Heart right ventricle (tissue), 16 donors: ENCODE results near the gene CUTC. TPM values are rescaled to one million over a fixed set of nuclear protein-coding genes. Genes with fewer than 3 reads are reported as not detected.

Source experiments
- ATAC-seq, 8 donors: fragments of 200-7000 bp; cut with Tn5 transposase; one replicate each; pipeline ENCODE4 v1.9.1; 2020; ENCODE audit warnings: mild to moderate bottlenecking in 8 of 8, moderate library complexity in 8 of 8, moderate number of reproducible peaks in 1 of 8
- DNase-seq, 2 donors: peaks; one replicate each; pipeline ENCODE4 v3.0.0-alpha.2; 2020
- H3K27ac ChIP-seq, 10 donors: fragments of 200-600 bp; sonication (generic) in 2 of 10; one replicate each; pipeline versions ENCODE4 v1.5.0 to v1.8.0; 2020 to 2022; ENCODE audit warnings: mild to moderate bottlenecking in 3 of 10
- H3K27me3 ChIP-seq, 7 donors: fragments of 200-600 bp; one replicate each; pipeline ENCODE4 v1.8.0; 2021 to 2022; ENCODE audit warnings: mild to moderate bottlenecking in 2 of 7
- H3K36me3 ChIP-seq, 9 donors: fragments of 200-600 bp; sonication (generic) in 1 of 9; one replicate each; pipeline versions ENCODE4 v1.5.0 to v1.8.0; 2020 to 2022; ENCODE audit warnings: mild to moderate bottlenecking in 2 of 9
- H3K4me1 ChIP-seq, 9 donors: fragments of 200-600 bp; sonication (generic) in 1 of 9; one replicate each; pipeline versions ENCODE4 v1.5.0 to v1.8.0; 2020 to 2022; ENCODE audit warnings: mild to moderate bottlenecking in 4 of 9
- H3K4me3 ChIP-seq, 10 donors: fragments of 200-600 bp; sonication (generic) in 2 of 10; one replicate each; pipeline versions ENCODE4 v1.5.0 to v1.8.0; 2020 to 2022; ENCODE audit warnings: mild to moderate bottlenecking in 7 of 10, moderate library complexity in 2 of 10
- H3K9me3 ChIP-seq, 11 donors: fragments of 200-600 bp in 10 of 11; sonication (generic) in 2 of 11; one replicate each; pipeline versions ENCODE4 v1.5.0 to v1.8.0; 2013 to 2022; ENCODE audit warnings: mild to moderate bottlenecking in 2 of 11, control low read depth in 1 of 11, moderate library complexity in 1 of 11
- WGBS, 2 donors: extraction: QIAGEN DNeasy Blood & Tissue Kit; methylation state at CpG; one replicate each; pipeline ENCODE4 v1.1.7; 2013; ENCODE audit warnings: inconsistent platforms in 1 of 2; 5-methylcytosine and 5-hydroxymethylcytosine counted together
- intact Hi-C, 10 donors: fragments of 100-400 bp; cut with DNase I; formaldehyde crosslinking; loops; one replicate each; pipeline versions ENCODE4 v1.11.1 to v1.14.2; 2022
- polyA plus RNA-seq, 2 donors: library from polyadenylated mRNA; stranded (reverse); fragments of 200-250 nt; gene quantifications; one replicate each; pipeline ENCODE4 v1.2.3, GENCODE V29; 2013
- total RNA-seq, 10 donors: library from RNA; stranded (reverse); fragmentation: NEBNext Ultra II Directional in 3 of 10; extraction: Animal tissue kit (Norgen Biotek cat#: 25700) in 3 of 10; gene quantifications; one replicate each; pipeline versions ENCODE4 v1.2.1 to v1.2.4, GENCODE V29; 2021 to 2023
- TF ChIP-seq, protein P1 (sequence below), 9 donors: fragments of 200-600 bp; sonication (generic) in 2 of 9; IDR thresholded peaks; one replicate each; pipeline versions ENCODE4 v1.5.0 to v1.8.0; 2021 to 2022; ENCODE audit warnings: antibody characterized with exemption in 9 of 9, mild to moderate bottlenecking in 5 of 9, moderate library complexity in 1 of 9
- donor health status: Arrhythmogenic right ventricular cardiomyopathy.
- donor health status: ischemic (EF 13 %, LVEDD 7.1; RV severe dilation, severe dysfunction).
- donor health status: healthy with polysubstance abuse.
- donor health status: DM: no; HTN: yes; CAD: no.
- donor health status: DM: no; HTN: no; CAD: no.
- donor health status: ischemic (EF 25% LVEDD 6.9; RV normal size, moderate dysfunction).
- donor health status: ischemic (EF 25% LVEDD 5.7; RV mildly dilated, moderate dysfunction).
- donor health status: healthy.
- donor health status: DM: yes; HTN: yes; CAD: no.
- donor health status: Ischemic cardiomyopathy.
- donor health status: ischemic (EF 35%, LVEDD 5.7; RV mildly dilated, moderate dysfunction).
- donor health status: nonischemic (EF 11% LVEDD 7.7; RV severe dilation, severe dysfunction).
- donor health status: DM: yes; HTN: yes; CAD: no.
- donor health status: PGD.
- donor health status: ischemic (EF 29% LVEDD 5.4; RV normal size, mild dysfunction).
- donor health status: nonischemic (EF 23%, LVEDD 6.1; RV moderate dilation, normal function).

Gene CUTC
- total and polyA plus RNA-seq, 12 donors: 29.7 to 43.7 (median 35.7) TPM

DNA sequence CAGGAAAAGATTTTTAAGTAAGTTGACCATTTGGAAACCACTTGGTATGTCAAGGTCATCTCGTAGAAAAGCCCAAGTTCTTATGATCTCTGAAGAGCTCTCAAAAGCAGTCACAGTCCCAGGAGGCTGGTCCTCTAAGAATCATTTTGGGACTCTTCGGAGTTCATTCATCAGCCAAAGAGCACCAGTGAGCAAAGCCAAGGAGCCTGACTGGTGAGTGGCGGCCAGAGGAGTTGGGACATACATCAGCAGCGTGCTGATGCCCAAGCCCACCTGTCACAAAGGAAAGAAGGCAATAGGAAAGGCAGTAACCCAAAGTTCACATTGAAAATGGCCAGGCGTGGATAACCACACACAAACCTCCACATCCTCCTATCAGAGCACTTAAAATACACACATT, 17.6 kb upstream of the CUTC start:
- Histone ChIP-seq H3K36me3 (peaks cover 0 to 100% (median 39%) of the 10 kb centered on the region in 9 donors), H3K4me3 (no peak overlapping the region), H3K27me3 (no peaks in the 10 kb centered on the region), H3K4me1 (no peaks in the 10 kb centered on the region), H3K27ac (no peak overlapping the region), H3K9me3 (no peaks in the 10 kb centered on the region)
- intact Hi-C loops: loop anchor here in 3 of 10 donors (5.0 to 10.0 kb wide), 3 partner anchors 152 to 277 kb away; no protein-coding TSS in a partner anchor
- 90 to 92% methylated on average over 5 of the region's 5 CpGs for WGBS, 2 donors
- TF ChIP-seq, protein P1, sequence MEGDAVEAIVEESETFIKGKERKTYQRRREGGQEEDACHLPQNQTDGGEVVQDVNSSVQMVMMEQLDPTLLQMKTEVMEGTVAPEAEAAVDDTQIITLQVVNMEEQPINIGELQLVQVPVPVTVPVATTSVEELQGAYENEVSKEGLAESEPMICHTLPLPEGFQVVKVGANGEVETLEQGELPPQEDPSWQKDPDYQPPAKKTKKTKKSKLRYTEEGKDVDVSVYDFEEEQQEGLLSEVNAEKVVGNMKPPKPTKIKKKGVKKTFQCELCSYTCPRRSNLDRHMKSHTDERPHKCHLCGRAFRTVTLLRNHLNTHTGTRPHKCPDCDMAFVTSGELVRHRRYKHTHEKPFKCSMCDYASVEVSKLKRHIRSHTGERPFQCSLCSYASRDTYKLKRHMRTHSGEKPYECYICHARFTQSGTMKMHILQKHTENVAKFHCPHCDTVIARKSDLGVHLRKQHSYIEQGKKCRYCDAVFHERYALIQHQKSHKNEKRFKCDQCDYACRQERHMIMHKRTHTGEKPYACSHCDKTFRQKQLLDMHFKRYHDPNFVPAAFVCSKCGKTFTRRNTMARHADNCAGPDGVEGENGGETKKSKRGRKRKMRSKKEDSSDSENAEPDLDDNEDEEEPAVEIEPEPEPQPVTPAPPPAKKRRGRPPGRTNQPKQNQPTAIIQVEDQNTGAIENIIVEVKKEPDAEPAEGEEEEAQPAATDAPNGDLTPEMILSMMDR (IDR thresholded peaks at IDR 0.05): no peak
- DNase-seq (no peak), ATAC-seq (no peak)

DNA sequence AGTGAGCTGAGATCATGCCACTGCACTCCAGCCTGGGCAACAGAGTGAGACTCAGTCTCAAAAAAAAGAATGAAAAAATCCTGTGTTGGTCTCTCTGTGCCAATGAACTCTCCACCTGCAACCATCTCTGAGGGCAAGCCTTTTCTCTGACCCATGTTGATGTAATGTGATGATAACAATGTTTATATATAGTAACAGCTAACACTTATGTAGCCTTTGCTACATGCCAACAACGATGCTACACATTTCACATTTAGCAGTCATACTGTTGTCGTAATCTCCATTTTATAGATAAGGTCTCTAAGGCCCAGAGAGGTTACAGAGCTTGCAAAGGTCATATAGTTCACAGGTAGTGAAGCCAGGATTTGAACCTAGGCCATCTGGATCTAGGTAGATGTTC, 11.6 kb upstream of the CUTC start:
- peaks cover 0 to 7% (median 0%) of the 10 kb centered on the region in 9 donors for H3K4me1 ChIP-seq
- DNase-seq (no peak), ATAC-seq (peak in 3 of 8 donors; percentile 16 to 35 (median 33))
- H3K27me3 ChIP-seq: no peaks in the 10 kb centered on the region
- TF ChIP-seq, protein P1 (IDR thresholded peaks at IDR 0.05): no peak
- H3K36me3 ChIP-seq: peaks cover 0 to 100% (median 68%) of the 10 kb centered on the region in 9 donors
- intact Hi-C loops: no loop called here
- H3K27ac ChIP-seq: no peak overlapping the region
- H3K9me3 ChIP-seq: no peaks in the 10 kb centered on the region
- no peak overlapping the region for H3K4me3 ChIP-seq
- WGBS, 2 donors: 56 to 62% methylated on average over 2 of the region's 2 CpGs

DNA sequence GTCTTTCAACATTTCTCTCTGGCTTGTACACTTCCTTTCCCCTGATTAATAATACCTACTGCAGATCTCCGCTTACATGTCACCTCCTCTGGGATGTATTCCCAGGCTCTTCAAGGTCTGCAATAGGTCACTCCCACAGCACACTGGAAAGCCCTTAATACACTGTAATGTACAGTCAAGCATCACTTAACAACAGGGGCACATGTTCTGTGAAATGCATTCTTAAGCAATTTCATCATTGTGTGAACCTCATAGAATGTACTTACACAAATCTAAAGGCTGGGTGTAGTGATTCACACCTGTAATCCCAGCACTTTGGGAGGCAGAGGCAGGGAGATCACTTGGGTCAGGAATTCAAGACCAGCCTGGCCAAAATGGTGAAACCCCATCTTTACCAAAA, 2.0 kb upstream of the CUTC start:
- Histone ChIP-seq H3K9me3 (no peaks in the 10 kb centered on the region), H3K4me1 (peaks cover 0 to 31% (median 24%) of the 10 kb centered on the region in 9 donors), H3K27me3 (no peaks in the 10 kb centered on the region), H3K36me3 (peaks cover 0 to 49% (median 15%) of the 10 kb centered on the region in 9 donors), H3K4me3 (no peak overlapping the region), H3K27ac (no peak overlapping the region)
- 90 to 95% methylated on average over 1 of the region's 1 CpG for WGBS, 2 donors
- ATAC-seq: no peak
- TF ChIP-seq, protein P1 (IDR thresholded peaks at IDR 0.05): no peak
- no peak for DNase-seq
- intact Hi-C loops: loop anchor here in 2 of 10 donors (2.0 to 10.0 kb wide), 3 partner anchors 108 to 295 kb away; partner anchors contain the start of genes SLC25A28 (in 2 of the 2) and GOT1 (in 1 of the 2)

DNA sequence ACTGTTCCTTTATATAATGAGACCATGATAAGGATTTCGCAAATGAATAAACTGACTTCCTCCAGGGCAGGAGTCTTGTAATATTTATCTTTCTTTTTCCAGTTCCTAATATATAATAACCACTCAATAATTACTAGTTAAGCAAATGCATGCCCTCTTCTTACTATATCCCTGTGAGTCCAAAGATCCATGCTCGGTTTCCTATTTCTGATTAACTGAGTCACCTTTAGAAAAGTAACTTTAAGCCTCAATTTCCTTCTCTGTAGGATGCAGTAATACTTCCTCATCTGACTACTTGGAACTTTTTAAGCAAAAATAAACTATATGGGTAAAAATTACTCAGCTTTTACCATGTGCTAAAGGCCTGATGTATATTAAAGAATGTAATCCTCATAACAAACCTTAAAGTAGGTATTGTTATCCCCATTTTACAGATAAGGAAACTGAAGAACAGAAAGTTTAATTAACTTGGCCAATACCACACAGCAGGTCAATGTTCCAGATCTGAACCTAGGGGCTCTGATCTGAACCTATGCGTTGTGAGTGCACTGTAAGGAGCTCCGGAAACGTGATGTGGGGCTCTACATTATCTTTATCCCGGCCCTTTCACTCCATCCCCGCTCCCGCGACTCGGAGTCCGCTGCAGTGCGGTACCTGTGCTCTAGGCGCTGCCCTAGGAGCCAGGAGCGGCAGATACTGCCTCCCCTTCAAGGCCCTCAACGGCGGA, 565 bp upstream of the CUTC start:
- Histone ChIP-seq H3K27ac (peak overlapping the region; percentile 49 to 97 (median 94)), H3K36me3 (peaks cover 0 to 41% (median 9%) of the 10 kb centered on the region in 9 donors), H3K4me3 (peak overlapping the region; percentile 61 to 94 (median 82)), H3K27me3 (no peaks in the 10 kb centered on the region), H3K4me1 (peaks cover 0 to 41% (median 24%) of the 10 kb centered on the region in 9 donors), H3K9me3 (no peaks in the 10 kb centered on the region)
- WGBS, 2 donors: 7% methylated on average over 16 of the region's 16 CpGs
- DNase-seq (no peak), ATAC-seq (peak in 1 of 8 donors; percentile 23)
- intact Hi-C loops: loop anchor here in 3 of 10 donors (2.0 to 10.0 kb wide), 4 partner anchors 109 to 301 kb away; partner anchors contain the start of genes GOT1 (in 2 of the 3) and SLC25A28 (in 2 of the 3)
- TF ChIP-seq, protein P1 (IDR thresholded peaks at IDR 0.05): no peak
